Stimulated activated CD4-positive, alpha-beta T cell treated with anti-CD3 and anti-CD28 coated beads, Interleukin-15, amount 100 ng/mL, for 24 hours (primary cell): Measurements from ENCODE around the gene ALK.

ENCODE experiments used
- DNase-seq: peaks from one replicate; pipeline ENCODE4 v3.0.0-alpha.2; 2020

The ALK gene

GRCh38 chr2:29392774-29393173 lies 528.6 kb downstream of the ALK start:
- DNase-seq = no peak

GRCh38 chr2:29390136-29390535 lies 531.2 kb downstream of the ALK start:
- no peak for DNase-seq

GRCh38 chr2:29389686-29390085 lies 531.7 kb downstream of the ALK start:
- DNase-seq = no peak

GRCh38 chr2:29388071-29388470 lies 533.3 kb downstream of the ALK start:
- DNase-seq = no peak

- no peak for DNase-seq
Measured at GRCh38 chr2:29382486-29382885, 538.9 kb downstream of the ALK start.

- no peak for DNase-seq
Measured at GRCh38 chr2:29377788-29378187, 543.6 kb downstream of the ALK start.

- DNase-seq = no peak
Measured at GRCh38 chr2:29376541-29376940, 544.8 kb downstream of the ALK start.

- no peak for DNase-seq
Measured at GRCh38 chr2:29375843-29376242, 545.5 kb downstream of the ALK start.

- DNase-seq = no peak
Measured at GRCh38 chr2:29374823-29375222, 546.6 kb downstream of the ALK start.

GRCh38 chr2:29373870-29374269 lies 547.5 kb downstream of the ALK start:
- no peak for DNase-seq

- DNase-seq = no peak
Measured at GRCh38 chr2:29372185-29372584, 549.2 kb downstream of the ALK start.

- no peak for DNase-seq
Measured at GRCh38 chr2:29370581-29371125, 550.7 kb downstream of the ALK start.

GRCh38 chr2:29370173-29370572 lies 551.2 kb downstream of the ALK start:
- no peak for DNase-seq

- no peak for DNase-seq
Measured at GRCh38 chr2:29368659-29369040, 552.7 kb downstream of the ALK start.

- DNase-seq = no peak
Measured at GRCh38 chr2:29367986-29368658, 553.3 kb downstream of the ALK start.

GRCh38 chr2:29363111-29363510 lies 558.3 kb downstream of the ALK start:
- DNase-seq = no peak

GRCh38 chr2:29361231-29361630 lies 560.2 kb downstream of the ALK start:
- DNase-seq = no peak

GRCh38 chr2:29360016-29360784 lies 561.2 kb downstream of the ALK start:
- no peak for DNase-seq

- DNase-seq = no peak
Measured at GRCh38 chr2:29353403-29353991, 567.9 kb downstream of the ALK start.

- no peak for DNase-seq
Measured at GRCh38 chr2:29351916-29352591, 569.3 kb downstream of the ALK start.

GRCh38 chr2:29351248-29351647 lies 570.1 kb downstream of the ALK start:
- no peak for DNase-seq

- DNase-seq = no peak
Measured at GRCh38 chr2:29349316-29350030, 571.9 kb downstream of the ALK start.
